HG03060 (cell line): ENCODE measurements around the gene MYOF.
"Not testable (repeated sequence)": the region's sequence is repeated elsewhere in the genome, so short reads cannot be mapped to it uniquely, and the experiment has no call there.

Experiments used
- ATAC-seq: cut with Tn5 transposase; IDR thresholded peaks from one replicate; pipeline ENCODE4 v1.9.1; 2021; ENCODE audit warnings: low read depth, moderate number of reproducible peaks; ENCODE audit not compliant: unreplicated experiment

The MYOF gene

DNA sequence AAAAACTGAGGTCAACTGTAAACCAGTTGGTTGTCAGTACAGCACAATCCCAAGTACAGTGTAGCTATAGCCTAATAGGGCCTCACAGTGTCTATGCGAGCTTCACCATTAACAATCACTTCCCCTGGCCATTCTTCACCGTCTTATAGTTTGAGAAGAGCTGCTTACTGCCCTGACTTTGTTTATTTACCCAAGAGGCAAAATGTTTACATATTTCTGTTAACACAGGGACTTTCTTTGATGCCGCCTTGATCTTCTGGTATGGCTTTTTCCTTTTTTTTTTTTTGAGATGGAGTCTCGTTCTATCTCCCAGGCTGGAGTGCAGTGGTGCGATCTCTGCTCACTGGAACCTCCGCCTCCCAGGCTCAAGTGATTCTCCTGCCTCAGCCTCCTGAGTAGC lies 3.3 kb downstream of the MYOF start:
- no peak for ATAC-seq

DNA sequence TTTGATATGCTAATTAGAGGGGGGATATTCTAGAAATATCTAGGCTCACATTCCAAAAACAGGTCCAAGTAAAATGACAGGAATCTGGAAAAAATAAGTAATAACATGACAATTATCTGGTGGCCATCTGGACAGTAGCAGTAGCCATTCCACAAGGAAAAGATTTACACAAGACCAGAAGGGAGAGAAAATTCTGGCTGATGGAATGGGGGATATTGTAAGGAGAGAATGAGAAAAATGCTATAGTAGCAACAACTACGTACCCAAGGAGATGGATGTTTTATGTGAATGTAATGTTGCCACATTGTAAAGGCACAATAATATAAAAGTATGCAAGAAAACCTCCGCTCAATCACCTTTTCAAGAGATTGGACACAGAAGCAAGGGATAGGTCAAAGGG lies 5.4 kb downstream of the MYOF start:
- ATAC-seq: no peak

DNA sequence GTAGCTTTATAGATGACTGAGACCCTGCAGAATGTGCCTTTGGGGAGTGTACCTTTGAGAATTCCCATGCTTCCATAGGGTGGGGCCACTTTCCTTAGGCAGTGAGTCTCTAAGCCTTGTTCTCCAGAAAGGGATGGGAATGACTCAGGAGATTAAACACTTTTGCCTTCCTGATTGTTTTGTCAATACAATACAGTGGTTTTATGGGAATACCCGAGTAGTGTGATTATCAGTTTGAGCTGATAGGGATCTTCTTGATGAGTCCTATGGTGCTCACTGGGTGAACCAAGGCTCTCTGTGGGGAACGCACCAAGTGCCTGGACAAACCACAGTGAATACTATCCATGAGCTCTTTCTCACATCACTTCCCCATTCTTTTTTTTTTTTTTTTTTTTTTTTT lies 6.3 kb downstream of the MYOF start:
- ATAC-seq: no peak

- ATAC-seq: no peak
These were observed 6.9 kb downstream of the MYOF start for GRCh38 chr10:93475227-93475626.

DNA sequence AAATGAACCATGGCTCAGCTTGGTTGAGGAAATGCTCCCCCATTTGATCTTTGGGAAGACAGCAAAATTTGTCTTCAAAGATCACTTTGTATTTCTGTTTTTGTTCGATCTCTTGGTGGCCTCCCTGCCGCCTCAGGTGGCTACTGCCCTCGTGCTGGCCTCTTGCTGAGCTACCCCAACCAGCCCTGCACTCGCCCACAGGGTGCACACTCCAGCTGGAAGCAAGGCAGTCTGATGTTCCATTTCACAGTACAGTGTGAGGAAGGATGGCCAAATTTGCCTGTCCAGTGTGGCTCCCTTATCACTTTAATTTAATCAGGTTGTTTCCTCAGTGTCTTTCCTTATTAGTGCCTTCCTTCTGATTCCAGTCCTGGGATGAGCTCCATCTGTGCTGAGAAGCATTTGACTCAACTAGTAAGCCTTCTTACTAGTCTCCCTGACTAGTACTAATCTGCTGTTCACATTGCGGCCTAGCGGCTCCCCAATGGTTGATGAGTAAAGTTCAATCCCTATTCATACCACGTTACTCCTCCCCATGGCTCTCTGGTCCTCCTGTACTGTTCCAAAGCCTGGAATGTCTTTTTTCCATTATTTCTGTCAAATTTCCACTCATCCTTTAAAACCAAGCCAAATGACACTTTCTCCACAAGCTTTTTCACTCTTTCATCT lies 8.2 kb downstream of the MYOF start:
- no peak for ATAC-seq

DNA sequence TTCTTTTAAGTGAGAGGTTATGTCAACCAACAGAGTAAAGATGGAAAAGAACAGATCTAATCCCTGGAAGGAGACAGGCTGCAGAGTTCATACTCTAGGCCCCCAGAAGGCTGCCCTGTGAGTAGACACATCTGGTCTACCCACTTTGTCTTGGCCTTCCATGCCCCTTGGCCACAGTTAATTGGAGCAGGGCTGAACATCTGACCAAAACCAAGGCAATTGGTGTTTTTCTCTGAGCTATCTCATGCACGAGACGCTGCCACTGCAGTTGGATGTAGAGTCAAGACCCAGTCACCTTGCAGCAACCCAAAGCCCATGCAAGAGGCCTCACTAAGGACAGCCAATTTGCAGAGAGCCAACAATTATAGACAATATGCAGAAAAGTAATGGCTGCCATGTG lies 9.0 kb downstream of the MYOF start:
- no peak for ATAC-seq

- ATAC-seq: no peak
These were observed 11.0 kb downstream of the MYOF start for GRCh38 chr10:93471110-93471651.

DNA sequence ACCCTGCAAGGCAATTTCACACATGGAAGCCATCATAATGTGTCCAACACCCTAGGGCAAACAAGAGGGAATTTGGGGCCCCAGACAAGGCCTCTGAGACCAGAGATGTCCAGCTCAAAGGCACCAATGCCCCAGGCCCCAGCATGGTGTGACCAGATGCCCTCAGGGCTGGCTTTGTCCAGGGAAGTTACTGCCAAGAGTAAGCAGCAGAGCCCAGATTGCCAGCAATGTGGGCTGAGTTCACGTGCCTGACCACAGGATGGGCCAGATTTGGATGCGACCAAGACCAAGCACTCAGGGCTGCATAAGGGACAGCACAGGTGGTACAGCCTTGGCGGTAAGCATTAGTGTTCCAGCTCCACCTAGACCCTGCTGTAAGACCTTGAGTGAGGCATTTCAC lies 12.7 kb downstream of the MYOF start:
- no peak for ATAC-seq

- ATAC-seq: no peak
These were observed 13.5 kb downstream of the MYOF start for GRCh38 chr10:93468461-93469213.

GRCh38 chr10:93467635-93468034 lies 14.5 kb downstream of the MYOF start:
- not testable (repeated sequence) for ATAC-seq

DNA sequence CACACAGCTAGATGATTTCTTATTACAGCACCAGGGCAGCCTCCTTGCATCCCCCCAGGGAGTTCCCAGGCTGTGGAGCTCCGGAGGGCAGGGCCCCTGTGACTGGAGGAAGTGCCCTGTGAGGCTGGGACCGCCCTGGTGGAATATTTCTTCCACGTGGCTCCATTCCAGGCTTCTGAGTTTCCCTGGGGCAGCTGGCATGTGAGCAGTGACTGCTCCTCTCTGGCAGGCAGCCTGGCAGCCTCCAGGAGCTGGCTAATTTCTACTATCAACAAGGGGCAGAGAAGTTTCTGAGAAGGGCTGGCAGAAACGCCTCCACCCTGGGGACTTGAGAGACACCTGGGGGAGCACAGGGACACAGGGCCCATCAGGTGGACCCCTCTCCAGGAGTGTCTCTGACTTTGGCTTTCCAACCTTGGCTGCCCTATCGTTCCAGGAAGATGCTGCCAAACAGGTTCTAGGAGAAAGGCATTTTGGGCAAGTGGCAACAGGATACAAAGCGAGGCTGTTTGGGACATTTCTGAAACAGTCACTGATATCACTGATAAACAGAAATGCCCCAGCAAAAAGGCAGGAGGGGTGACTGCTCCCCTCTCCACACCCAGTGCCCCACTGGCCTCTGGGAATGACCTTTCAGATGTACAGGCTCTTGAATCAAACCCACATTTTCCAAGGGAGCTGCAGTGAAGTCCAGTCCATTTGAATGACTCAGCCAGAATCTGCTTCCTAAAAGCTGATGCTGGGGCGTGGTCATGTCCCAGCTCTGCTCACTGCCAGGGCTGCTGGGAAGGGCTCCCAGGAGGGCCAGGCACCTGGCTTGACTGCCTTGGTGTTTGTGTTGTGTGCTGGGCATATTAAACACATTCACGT lies 16.1 kb downstream of the MYOF start:
- no peak for ATAC-seq

DNA sequence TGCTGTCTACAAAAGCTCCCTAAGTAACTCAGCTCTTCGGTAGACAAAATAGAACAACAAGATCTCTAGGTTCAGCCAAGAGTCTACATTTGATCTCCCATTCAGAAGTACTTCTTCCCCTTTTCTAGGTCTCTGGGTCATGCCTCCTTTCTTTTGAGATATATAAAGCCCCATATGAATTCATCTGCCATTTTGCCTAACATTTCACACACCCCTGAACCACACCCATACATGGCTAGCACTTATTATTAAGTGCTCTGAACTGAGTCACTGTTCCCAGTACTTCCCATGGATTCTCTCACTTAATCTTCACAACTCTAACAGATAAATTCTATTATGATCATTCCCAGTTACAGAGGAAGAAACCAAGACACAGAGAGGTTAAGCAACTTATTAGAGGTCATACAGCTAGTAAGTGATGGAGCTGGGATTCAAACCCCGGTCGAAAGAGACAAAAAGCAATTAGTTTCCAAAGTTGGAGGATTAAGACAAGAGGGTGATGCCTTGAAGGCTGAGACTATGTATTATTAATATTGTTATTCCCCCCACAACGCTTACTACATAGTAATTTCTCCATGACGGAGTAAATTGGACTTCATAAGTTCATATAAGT lies 17.3 kb downstream of the MYOF start:
- no peak for ATAC-seq

DNA sequence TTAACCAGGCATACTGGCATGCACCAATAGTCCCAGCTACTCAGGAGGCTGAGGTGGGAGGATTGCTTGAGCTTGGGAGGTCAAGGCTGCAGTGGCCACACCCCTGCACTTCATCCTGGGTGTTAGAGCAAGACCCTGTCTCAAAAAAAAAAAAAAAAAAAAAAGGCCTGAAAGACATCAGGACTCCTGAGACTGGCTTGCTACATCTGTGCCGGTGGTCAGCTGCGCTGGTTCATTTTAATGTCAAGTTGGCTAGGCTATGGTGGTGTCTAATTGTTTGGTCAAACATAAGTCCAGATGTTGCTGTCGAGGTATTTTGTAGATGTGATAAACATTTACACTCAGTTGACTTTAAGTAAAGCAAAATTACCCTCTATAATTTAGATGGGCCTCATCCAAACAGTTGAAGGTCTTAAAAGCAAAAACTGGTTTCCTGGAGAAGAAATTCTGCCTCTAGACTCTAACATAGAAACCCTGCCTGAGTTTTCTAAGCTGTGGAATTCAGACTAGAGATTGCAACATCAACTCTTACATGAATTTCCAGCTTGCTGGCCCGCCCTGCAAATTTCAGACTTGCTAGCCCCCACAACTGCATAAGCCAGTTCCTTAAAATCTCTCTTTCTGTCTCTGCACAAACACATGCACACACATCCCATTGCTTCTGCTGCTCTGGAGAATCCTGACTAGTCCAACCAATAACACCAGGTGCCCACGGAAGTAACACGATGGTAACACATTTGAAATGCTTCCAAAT lies 18.2 kb downstream of the MYOF start:
- no peak for ATAC-seq

GRCh38 chr10:93462881-93463280 lies 19.3 kb downstream of the MYOF start:
- no peak for ATAC-seq

DNA sequence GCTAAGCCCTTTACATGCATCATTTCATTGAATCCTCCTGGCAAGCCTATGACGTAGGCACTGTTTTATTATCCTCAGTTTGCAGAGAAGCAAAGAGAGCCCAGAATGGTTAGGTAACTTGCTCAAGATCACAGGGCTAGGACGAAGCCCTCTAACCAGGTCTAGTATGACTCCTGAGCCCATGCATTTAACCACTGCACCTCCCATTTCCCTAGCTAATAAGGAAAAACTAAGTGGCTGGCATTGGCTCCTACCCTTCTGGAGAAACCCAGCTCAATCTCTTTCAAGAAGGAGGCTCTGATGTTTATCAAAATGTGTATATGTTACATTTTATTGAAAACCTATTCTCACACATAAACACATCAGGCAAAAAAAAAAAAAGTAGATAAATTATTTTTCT lies 19.8 kb downstream of the MYOF start:
- no peak for ATAC-seq

- ATAC-seq: no peak
These were observed 20.3 kb downstream of the MYOF start for GRCh38 chr10:93461807-93462178.

DNA sequence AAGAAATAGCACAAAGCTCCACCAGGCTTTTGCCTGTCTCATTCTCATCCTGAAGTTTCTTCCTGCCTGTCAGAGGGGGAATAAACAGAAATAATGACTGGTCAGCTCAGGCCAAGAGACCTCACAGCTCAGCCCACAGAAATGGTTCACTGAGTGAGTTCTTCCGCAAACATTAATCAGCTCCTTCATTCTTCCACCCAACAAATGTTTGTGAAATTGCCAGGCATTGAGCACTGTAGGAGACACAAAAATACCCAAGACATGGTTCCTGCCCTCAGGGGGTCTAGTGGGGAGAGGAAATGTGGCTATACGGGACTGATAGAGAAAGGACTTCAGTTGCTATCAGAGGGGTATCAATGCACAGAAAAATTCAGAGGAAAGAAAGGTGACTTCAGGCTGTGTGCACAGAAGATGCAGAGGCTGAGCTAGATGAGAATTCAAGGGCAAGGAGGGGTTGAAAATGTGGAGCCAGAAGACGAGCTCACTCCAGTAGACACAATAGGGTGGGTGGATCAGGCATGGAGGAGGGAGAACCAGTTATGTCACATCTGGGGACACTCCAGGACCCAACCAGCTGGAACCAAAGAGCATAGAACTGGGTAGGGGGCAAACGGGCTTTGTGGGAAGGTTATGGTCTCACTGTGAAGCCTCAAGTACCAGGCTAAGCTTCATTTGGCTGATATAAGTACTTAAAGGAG lies 20.9 kb downstream of the MYOF start:
- ATAC-seq: no peak

DNA sequence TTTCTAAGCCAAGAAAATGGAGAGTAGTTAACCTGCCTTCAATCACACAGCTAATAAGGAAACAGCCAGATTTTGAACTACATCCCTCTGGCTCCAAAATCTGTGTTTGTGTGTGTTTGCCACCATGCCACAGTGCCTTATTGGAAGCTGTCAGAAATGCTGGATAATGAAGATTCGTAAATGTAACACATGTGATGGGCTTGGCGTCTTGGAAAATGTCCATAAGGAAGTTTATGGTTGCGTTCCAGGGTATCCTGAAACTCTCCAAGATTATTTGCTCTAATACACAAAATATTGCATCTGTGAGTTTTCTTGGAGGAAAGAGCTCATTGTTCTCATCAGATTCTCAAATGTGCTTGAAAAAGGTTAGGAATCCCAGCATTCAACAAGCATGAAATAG lies 22.7 kb downstream of the MYOF start:
- ATAC-seq: no peak

DNA sequence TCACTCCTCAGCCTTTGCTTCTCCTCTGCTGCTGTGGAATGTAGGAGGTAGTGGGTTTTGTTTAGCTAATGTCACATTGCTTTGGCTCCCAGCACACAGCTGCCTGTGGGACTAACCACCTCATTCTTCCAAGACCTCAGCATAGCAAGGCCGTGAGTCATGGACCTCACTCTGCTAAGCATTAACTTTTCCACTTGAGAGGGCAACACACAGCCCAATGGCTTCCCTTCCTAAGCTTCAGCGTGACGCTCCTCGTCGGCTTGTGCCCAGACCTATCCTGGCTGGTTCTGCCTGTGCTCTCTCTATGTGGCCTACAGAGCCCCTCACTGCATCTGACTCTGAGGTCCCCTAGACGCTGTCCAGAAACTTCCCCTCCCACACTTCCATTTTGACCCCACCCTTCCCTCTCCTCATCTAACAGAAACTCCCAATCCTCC lies 23.3 kb downstream of the MYOF start:
- ATAC-seq: no peak
